Ammon's horn (tissue), 1 donor: ENCODE results near the gene SLC6A3.

Source experiments
- DNase-seq: peaks from one replicate; pipeline ENCODE4 v3.0.0-alpha.2; 2016; ENCODE audit warnings: low spot score

SLC6A3 gene

GRCh38 chr5:1420211-1421195 lies 24.7 kb downstream of the SLC6A3 start:
- no peak for DNase-seq

- DNase-seq, result no peak
These were observed 25.6 kb downstream of the SLC6A3 start for GRCh38 chr5:1419476-1420210.

GRCh38 chr5:1418921-1419280 lies 26.3 kb downstream of the SLC6A3 start:
- DNase-seq, result no peak

- DNase-seq, result no peak
These were observed 26.9 kb downstream of the SLC6A3 start for GRCh38 chr5:1418238-1418920.

GRCh38 chr5:1417586-1418225 lies 27.5 kb downstream of the SLC6A3 start:
- no peak for DNase-seq

- DNase-seq, result no peak
These were observed 28.3 kb downstream of the SLC6A3 start for GRCh38 chr5:1416856-1417469.

GRCh38 chr5:1415626-1416360 lies 29.4 kb downstream of the SLC6A3 start:
- no peak for DNase-seq

- DNase-seq, result no peak
These were observed 30.2 kb downstream of the SLC6A3 start for GRCh38 chr5:1415059-1415425.

- DNase-seq, result no peak
These were observed 30.8 kb downstream of the SLC6A3 start for GRCh38 chr5:1414311-1415058.

GRCh38 chr5:1413611-1414241 lies 31.5 kb downstream of the SLC6A3 start:
- no peak for DNase-seq

GRCh38 chr5:1413211-1413610 lies 32.0 kb downstream of the SLC6A3 start:
- DNase-seq, result no peak

- no peak for DNase-seq
These were observed 32.6 kb downstream of the SLC6A3 start for GRCh38 chr5:1412621-1413020.

GRCh38 chr5:1412163-1412562 lies 33.1 kb downstream of the SLC6A3 start:
- DNase-seq, result no peak

GRCh38 chr5:1411099-1411498 lies 34.1 kb downstream of the SLC6A3 start:
- DNase-seq, result no peak

- no peak for DNase-seq
These were observed 34.9 kb downstream of the SLC6A3 start for GRCh38 chr5:1410156-1411014.

- no peak for DNase-seq
These were observed 35.7 kb downstream of the SLC6A3 start for GRCh38 chr5:1409381-1410110.

- DNase-seq, result no peak
These were observed 38.3 kb downstream of the SLC6A3 start for GRCh38 chr5:1406681-1407640.
